Posterior vena cava (tissue), 2 donors: ENCODE measurements around the gene SUFU. TPM values are rescaled to one million over a fixed set of nuclear protein-coding genes. Genes with fewer than 3 reads are reported as not detected.
"Not testable (repeated sequence)": the region's sequence is repeated elsewhere in the genome, so short reads cannot be mapped to it uniquely, and the experiment has no call there.

Experiments used
- DNase-seq: peaks from one replicate; pipeline ENCODE4 v3.0.0-alpha.2; 2020; ENCODE audit warnings: low spot score
- intact Hi-C, 2 donors: fragments of 100-400 bp; cut with DNase I; formaldehyde crosslinking; loops; one replicate each; pipeline versions ENCODE4 v1.14.1 to v1.14.2; 2022 to 2023
- total RNA-seq, 2 donors: library from RNA; stranded (reverse); fragmentation: NEBNext Ultra II Directional; extraction: Animal tissue kit (Norgen Biotek cat#: 25700); gene quantifications; one replicate each; pipeline ENCODE4 v1.2.1, GENCODE V29; 2021
- donor health status: DM: yes; HTN: yes; CAD: no.
- donor health status: DM: yes; HTN: yes; CAD: no.

Gene SUFU
- total RNA-seq, 2 donors from 2014 or later: 10.4 to 11.3 TPM

DNA sequence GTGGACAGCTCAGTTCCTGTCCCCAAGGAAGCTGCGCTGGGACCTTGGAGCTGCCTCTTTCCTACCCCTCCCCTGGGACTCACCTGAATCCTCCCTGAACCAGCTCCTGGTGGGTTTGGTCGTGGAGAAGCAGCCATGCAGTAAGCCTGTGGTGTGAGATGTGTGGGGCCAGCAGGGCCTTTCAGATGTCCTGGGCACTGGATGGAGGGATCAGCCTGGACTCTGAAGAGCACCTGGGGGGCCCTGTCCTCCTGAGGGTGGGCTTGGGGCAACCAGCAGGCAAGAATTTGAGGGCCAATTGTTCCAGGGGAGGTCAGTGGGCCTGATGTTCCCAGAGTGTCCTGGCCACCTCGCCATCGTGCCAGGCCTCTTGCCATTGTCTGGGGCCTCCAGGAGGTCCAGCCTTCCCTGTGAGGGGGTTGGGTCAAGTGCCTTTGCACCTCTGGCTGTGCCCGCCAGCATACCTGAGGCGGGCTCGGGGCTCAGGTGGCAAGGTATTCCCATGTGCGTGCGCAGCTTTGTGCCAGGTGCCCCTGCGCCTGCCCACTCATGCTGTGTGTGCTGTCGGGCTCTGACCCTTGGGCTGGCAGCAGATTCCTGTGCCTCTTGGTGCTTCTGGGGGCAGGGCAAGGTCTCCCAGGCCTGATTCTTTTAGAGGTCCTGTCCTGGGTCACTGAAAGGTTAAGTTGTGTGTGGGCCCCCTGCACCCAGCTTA, 147.8 kb downstream of the SUFU start:
- intact Hi-C loops: no loop called here
- no peak for DNase-seq

DNA sequence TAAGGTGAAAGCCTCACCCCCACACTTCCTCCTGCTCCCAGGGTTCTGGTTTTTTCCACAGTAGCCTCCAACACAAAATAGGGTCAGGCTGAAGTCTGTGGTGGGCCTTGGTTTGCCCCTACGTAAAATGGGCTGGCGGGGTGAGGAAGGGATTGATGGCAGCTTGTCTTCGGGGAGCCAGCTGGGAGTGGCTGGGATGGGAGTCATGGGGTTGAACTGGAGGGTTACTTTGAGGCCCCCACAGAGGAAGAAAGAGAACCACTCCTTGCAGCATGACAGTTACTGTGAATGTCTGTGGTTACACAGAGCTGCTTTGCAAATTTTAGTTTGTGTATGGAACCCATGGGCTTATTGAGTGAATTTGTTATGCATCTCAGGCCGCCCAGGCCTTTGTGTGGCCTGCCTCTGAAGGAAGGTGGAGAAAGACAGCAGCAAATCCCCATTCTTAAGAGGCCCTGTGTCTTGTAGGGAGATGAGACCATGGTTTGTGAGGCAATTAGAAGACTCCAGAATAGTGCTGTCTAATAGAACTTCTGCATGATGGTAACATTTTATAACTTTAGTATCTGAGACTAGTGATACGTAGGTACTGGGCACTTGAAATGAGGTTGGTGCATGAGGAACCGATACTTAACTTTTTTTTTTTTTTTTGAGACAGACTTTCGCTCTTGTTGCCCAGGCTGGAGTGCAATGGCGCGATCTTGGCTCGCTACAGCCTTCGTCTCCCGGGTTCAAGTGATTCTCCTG, 148.6 kb downstream of the SUFU start:
- no peak for DNase-seq
- intact Hi-C loops: no loop called here

DNA sequence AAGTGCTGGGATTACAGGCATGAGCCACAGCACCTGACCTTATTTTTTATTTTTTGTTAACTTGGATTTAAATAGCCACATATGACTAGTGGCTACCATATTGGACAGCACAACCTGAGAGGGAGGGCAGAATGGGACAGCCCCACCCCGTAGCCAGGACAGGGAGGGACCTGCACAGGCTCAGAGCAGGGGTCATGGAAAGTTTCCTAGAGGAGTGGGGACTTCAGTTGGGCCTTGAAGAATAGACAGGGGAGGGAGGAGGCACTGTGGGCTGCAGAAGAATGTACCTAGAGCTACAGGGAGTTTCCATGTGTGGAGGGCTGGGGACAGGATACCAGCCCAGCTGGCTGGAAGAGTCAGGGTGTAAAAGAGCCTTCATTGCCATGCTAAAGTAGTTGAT, 149.3 kb downstream of the SUFU start:
- intact Hi-C loops: no loop called here

DNA sequence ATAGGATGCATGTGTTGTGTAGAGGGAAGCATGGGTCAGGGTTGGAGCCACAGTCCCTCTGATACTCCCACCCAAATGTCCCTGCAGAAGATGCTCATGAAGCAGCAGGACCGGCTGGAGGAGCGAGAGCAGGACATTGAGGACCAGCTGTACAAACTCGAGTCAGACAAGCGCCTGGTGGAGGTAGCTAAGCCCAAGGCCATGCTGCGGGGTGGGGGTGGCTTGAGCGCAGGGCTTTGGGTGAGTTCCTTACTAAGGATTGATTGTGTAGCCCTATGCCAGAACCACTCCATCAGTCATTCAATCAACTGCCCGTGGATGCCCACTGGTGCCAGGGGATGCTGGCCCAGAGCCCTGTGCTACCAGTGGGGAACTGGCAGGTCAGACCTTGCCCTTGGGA, 150.8 kb downstream of the SUFU start:
- DNase-seq: no peak

More for the DNA sequence above, 149.3 kb downstream of the SUFU start:
- DNase-seq: no peak

DNA sequence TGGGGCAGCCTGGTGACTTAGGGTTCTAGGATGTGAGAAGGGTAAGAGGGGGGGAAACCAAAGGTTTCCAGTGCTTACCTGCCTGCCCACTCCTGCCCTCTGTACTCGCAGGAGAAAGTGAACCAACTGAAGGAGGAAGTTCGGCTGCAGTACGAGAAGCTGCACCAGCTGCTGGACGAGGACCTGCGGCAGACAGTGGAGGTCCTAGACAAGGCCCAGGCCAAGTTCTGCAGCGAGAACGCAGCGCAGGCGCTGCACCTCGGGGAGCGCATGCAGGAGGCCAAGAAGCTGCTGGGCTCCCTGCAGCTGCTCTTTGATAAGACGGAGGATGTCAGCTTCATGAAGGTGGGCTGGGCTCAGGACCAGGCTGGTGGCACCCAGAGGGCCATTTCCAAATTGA, 151.2 kb downstream of the SUFU start:
- intact Hi-C loops: no loop called here

More for the DNA sequence above, 150.8 kb downstream of the SUFU start:
- intact Hi-C loops: no loop called here

DNA sequence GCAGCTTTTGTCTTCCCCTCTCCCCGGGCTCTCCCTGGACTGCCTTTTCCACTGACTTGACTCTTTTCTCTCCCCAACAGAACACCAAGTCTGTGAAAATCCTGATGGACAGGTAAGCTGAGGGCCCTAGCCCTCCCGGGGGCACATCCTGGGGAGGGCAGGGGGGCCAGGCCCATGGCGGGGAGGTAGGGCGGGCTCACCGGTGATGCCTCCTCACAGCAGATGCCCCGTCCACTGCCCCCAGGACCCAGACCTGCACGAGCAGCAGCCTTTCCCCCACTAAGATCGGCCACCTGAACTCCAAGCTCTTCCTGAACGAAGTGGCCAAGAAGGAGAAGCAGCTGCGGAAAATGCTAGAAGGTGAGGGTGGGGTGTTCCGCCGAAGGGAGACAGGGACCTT, 152.3 kb downstream of the SUFU start:
- intact Hi-C loops: no loop called here
- DNase-seq: no peak

More for the DNA sequence above, 151.2 kb downstream of the SUFU start:
- DNase-seq: no peak

DNA sequence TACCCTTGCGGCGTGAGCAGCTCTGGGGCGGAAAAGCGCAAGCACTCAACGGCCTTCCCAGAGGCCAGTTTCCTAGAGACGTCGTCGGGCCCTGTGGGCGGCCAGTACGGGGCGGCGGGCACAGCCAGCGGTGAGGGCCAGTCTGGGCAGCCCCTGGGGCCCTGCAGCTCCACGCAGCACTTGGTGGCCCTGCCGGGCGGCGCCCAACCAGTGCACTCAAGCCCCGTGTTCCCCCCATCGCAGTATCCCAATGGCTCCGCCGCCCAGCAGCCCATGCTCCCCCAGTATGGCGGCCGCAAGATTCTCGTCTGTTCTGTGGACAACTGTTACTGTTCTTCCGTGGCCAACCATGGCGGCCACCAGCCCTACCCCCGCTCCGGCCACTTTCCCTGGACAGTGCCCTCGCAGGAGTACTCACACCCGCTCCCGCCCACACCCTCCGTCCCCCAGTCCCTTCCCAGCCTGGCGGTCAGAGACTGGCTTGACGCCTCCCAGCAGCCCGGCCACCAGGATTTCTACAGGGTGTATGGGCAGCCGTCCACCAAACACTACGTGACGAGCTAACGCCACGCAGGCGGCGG, 153.1 kb downstream of the SUFU start:
- intact Hi-C loops: no loop called here
- no peak for DNase-seq

DNA sequence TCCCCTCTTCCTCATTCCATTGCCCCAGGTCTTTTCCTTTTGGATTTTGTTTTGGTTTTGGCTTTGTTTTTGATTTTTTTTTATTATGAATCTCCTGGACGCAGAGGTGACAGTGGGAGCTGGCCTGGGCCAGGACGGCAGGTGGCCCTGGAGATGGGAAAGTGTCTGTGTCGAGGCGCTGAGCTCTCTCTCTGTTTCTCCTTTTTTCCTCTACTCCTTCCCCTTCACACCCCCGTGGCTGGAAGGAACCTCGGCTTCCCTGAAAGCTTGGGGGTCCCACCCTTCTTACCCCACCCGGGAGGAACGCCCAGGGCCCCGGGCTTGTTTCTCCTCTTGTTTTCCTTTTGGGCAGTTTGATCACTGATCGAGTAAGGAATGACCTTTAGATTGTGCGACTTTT, 153.7 kb downstream of the SUFU start:
- no peak for DNase-seq
- intact Hi-C loops: no loop called here

DNA sequence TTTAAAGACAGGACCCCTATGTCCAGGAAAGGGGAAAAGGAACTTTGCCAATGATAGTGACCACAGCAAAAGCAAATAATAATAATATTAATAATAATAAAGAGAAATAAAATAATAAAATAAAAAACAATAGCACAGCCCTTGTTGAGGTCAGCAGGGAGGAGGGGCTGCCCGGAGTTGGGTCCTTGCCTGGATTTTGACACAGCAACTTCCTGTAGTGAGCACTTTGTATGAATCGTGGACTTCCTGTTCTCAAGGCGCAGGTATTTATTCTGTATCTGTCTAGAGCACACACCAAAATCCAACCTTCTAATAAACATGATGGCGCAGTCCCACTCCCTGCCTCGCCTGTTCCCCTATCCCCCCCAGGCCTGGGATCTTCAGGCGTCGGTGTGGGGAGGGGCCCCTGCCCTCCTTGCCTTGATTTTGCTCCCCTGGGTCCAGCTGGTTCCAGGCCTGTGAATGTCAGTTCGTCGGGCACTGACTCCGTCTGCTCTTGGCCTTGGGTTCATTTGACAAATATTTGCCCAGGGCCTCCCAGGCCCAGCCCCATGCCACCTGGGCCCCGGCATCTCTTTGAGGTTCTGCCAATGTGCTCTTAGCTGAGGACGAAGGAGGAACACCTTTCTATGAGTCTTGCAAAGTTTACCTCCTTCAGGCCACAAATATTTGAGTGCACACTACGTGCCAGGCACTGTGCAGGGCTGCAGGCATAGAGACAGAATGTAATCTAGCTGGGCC, 154.4 kb downstream of the SUFU start:
- intact Hi-C loops: no loop called here
- no peak for DNase-seq

DNA sequence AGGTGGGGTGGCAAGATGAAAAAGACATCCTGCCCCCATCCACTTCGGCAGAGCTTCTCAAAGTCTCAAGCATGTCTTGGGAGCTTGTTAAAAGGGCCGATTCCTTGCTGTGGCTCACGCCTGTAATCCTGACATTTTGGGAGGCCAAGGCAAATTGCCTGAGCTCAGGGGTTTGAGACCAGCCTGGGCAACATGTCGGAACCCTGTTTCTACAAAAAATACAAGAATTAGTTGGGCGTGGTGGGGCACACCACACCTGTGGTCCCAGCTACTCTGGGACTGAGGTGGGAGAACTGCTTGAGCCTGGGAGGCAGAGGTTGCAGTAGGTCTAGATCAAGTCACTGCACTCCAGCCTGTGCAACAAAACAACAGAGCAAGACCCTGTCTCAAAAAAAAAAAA, 155.0 kb downstream of the SUFU start:
- intact Hi-C loops: no loop called here
- no peak for DNase-seq

DNA sequence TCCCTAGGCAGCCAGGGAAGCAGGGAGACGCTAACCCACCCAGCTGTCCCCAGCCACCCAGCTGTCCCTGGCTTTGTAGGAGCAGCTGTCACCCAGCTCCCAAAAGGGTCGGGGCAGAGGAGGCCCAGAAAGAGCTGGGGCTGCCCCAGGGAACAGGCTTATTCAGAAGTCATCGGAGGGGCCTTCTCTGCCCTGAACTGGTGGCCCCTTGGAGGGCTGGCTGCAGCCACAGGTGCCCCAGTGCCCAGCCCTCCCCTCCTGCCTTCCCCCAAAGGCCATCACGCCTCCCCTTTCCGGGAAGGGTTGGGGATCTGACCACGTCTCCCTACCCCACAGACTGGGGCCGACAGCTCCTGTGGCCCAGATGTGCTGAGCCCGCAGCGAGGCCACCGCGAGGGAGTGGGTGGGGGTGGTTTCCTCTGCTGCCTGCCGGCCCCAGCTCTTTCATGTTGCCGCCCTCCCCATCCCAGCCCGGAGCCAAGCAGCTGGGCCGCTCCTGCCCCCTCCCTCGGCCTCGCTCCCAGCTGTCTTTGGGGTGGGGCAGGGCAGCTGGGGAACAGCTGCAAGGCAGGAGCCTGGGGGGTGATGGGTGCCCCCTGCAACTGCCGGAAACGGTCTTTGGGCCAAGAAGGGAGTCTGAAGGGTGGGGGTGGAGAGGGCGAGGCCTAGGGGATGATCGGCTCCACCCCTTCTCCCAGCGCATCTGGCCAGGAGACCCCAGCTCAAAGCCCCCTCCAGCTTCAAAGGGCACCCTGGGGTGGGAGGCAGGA, 157.3 kb downstream of the SUFU start:
- no peak for DNase-seq
- intact Hi-C loops: no loop called here

DNA sequence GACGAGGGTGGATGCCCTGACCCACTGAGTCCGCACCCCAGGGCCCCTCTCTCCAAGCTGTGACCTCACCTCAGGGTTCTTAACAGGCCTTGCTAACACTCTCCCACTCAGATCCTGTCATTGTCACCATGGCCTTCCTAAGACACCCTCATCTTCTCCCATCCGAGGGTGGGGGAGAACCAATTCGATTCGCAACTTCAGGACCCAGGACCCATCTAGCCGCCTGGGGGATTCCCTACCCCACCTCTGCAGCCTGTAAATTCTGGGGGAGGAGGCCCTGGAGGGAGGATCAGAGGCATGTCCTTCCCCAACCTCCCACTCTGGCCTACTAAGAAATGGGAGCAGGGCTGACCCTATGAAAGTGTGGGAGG, 157.9 kb downstream of the SUFU start:
- intact Hi-C loops: no loop called here
- DNase-seq: no peak

DNA sequence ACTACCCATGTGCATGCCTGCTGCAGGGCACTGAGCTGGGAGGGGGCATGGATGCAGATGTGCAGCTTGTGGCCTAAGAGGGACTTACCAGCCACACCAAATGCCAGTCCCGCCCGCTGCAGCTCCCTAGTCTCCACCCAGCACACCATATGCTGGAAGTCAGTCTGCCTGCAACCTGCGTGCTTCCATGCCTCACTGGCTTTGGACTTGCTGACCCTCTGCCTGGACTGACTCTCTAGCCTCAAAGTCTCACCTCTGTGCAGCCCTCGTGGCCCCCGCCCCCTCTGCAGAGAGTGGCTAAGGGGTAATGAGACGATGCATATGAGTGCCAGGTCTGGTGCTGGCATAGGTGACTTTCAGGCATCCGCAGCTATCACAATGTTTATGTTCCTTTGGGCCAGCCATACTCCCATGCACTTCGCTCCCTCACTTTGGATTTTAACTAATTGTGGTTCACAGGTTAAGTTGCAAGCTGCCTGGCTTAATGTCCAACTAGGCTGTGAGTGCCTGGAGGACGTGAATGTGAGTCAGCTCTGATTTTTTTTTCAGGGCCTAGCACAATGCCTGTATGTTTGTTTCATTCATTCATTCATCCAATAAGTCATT, 162.2 kb downstream of the SUFU start:
- no peak for DNase-seq
- intact Hi-C loops: no loop called here

DNA sequence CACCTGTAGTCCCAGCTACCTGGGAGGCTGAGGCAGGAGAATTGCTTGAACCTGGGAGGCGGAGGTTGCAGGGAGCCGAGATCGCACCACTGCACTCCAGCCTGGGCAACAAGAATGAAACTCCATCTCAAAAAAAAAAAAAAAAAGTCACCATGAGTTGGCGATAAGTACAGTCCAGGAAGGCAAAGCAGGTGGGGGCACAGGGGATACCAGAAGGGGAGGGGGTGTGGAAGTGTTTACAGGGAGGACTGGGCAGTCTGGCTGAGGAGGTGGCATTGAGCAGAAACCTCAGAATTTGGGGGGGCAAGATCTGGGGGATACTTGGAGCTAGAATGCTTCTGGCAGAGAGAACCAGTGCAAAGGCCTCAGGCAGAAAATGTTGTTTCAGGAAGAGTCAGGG, 163.6 kb downstream of the SUFU start:
- intact Hi-C loops: not testable (repeated sequence)
- DNase-seq: peak; percentile 15

DNA sequence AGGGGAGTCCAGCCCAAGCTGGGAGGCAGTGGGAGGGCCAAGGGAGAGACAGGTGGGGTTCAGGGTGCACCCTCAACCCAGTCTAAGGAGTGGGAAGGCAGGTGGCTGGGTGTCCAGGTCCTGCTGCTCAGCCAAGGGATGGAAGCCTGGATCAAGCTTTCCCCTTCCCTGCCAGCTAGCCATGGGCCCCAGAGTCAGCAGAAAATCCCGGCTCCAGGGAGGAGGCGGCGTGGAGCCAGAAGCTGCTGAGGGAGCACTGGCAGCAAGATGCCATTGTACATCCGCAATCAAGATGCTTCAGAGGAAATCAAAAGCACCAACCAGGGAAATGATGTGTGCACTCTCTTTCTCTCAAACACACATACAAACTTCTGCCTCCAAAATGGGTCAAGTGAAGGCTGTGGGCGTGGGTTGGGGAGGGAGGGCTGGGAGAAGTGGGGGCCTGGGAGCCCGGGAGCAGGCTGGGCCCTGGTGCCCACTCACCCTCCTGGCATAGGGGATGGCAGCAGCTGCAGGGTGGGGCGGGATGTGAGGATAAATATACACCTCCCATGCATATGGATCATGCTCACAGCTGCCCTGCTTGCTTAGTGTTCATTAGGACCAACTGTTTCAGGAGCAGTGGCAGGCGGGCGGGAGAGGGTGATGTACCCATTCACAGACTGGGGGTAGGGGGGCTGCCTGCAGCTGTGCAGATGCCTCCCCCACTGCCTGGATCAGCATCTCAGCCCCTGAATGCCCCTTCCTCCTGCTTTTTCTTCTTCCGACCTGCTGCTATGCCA, 164.7 kb downstream of the SUFU start:
- peak; percentile 72 for DNase-seq

DNA sequence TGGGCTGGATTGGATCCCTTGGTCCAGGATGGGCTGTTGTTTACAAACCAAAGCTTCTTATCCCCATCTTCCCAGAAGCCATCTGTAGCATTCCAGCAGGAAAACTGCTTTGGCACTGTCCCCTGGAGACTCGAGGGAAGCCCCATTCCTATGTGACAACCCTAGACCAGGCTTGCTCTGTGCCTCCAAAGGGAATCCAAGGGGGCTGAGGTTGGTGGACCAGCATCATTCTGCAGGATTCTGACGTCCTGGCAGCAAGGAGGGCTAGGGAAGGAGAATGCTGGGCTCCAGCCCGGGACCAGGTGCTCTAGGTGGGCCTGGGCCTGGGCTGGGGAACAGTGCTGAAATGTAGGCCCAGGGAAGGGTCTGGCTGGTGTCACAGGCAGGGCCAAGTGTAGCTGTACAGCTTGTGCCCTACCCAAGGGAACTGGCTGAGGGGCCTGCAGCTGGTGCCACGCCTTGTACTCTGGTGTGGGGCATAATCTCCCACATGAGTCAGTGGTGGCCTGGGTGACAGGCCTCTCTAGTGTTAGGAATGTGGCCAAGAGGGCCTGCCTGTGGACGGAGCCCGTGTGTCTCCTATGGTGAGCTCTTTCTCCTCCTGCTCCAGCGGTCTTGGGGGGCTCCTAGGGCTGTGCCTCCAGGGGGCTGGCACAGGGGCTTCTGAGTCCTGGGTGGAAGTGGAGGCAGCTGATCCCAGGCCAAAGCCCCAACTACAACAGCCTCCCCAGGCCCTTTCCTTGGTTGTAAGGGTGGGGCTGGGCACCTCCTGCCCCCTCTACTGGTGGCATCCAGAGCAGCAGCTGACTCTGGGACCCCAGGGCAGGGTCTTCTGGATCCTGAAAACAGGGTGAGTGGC, 165.7 kb downstream of the SUFU start:
- intact Hi-C loops: no loop called here
- peak; percentile 79 for DNase-seq

More for the DNA sequence above, 164.7 kb downstream of the SUFU start:
- intact Hi-C loops: no loop called here

DNA sequence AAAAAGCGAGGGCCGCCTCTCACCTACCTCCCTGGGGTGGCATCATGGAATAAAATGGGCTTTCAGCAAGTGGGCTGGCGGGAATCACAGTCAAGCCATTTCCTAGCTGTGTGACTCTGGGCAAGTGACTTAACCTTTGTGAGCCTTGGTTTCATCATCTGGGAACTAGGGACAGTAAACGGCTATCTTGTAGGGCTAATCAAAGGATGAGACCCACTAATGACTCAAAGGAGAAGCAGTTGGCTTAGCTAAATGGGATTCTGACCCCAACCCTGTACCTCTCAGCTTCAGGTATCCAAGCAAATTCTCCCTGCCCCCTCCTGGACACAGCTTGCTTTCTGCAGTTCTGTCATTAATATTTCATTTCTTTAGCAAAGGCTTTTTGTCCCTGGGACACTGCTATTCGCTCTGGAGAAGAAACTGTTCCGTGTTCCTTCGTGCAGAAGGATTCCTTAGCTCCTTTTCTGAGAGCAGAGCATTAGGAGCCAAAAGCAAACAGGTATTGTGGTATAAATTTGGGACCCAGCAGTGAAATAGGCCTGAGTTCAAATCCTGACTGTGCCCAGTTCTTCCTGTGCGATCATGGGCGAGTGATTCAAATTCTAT, 166.4 kb downstream of the SUFU start:
- intact Hi-C loops: no loop called here
- no peak for DNase-seq
